SK-N-MC (cell line): ENCODE results near the gene MAFG.
A peak's percentile ranks its signal among the peaks of the same experiment; 100 is the strongest.

ENCODE experiments used
- DNase-seq: peaks from one replicate; pipeline ENCODE4 v3.0.0-alpha.2; 2011; ENCODE audit warnings: low read depth, low spot score
- H3K27ac ChIP-seq: fragments of 200-600 bp; sonication (generic); 2 replicates; pipeline ENCODE4 v1.5.1; 2016; ENCODE audit warnings: mixed run types
- H3K36me3 ChIP-seq: fragments of 200-600 bp; sonication (generic); 2 replicates; pipeline ENCODE4 v1.6.1; 2017; ENCODE audit warnings: antibody characterized with exemption, low read length, mixed read lengths; ENCODE audit not compliant: insufficient read depth
- H3K4me3 ChIP-seq: fragments of 200-600 bp; sonication (generic); 2 replicates; pipeline ENCODE4 v1.5.1; 2016
- H3K9ac ChIP-seq: fragments of 200-600 bp; sonication (generic); 2 replicates; pipeline ENCODE4 v1.8.0; 2017; ENCODE audit warnings: mixed run types, mixed read lengths; ENCODE audit not compliant: insufficient read length
- H3K9me3 ChIP-seq: fragments of 200-600 bp; sonication (generic); 2 replicates; pipeline ENCODE4 v1.6.1; 2017; ENCODE audit warnings: low read depth, mild to moderate bottlenecking, antibody characterized with exemption, low read length, moderate library complexity, mixed read lengths
- EZH2 ChIP-seq: fragments of 200-600 bp; sonication (generic); IDR thresholded peaks from one replicate; pipeline ENCODE4 v1.6.1; 2017; ENCODE audit warnings: antibody characterized with exemption
- FOXP2 ChIP-seq: optimal IDR thresholded peaks from 2 replicates; pipeline ENCODE3; 2011; ENCODE audit warnings: mild to moderate bottlenecking, moderate library complexity; ENCODE audit not compliant: insufficient read depth; ENCODE audit errors: extremely low read length, control extremely low read depth
- POLR2AphosphoS5 ChIP-seq: IDR thresholded peaks from 2 replicates; pipeline ENCODE4 v1.6.1; 2012; ENCODE audit warnings: mild to moderate bottlenecking, low read depth, low read length, borderline replicate concordance

The MAFG gene

GRCh38 chr17:81929253-81930141 lies 2.0 kb upstream of the MAFG start:
- TF ChIP-seq FOXP2 (no peak), EZH2 (no peak), POLR2AphosphoS5 (no peak)
- H3K27ac ChIP-seq, result no peak overlapping the region
- H3K4me3 ChIP-seq, result peak overlapping the region; percentile 93
- H3K9me3 ChIP-seq, result no peaks in the 10 kb centered on the region
- no peak for DNase-seq
- no peak overlapping the region for H3K9ac ChIP-seq
- H3K36me3 ChIP-seq, result no peaks in the 10 kb centered on the region; the same call in 1 of the 2 replicates

GRCh38 chr17:81928544-81929252 lies 1.2 kb upstream of the MAFG start:
- Histone ChIP-seq H3K36me3 (no peaks in the 10 kb centered on the region; the same call in 1 of the 2 replicates), H3K27ac (peak overlapping the region; percentile 13; the same call in 1 of the 2 replicates), H3K9me3 (no peaks in the 10 kb centered on the region), H3K9ac (peak overlapping the region; percentile 69), H3K4me3 (peak overlapping the region; percentile 93)
- TF ChIP-seq POLR2AphosphoS5 (0 out of 2 replicates have a peak, but pooled peaks have one; percentile 34), FOXP2 (no peak)
- DNase-seq, result no peak

- Histone ChIP-seq H3K9ac (peak overlapping the region; percentile 88), H3K4me3 (peak overlapping the region; percentile 90), H3K9me3 (no peaks in the 10 kb centered on the region), H3K36me3 (peaks cover 1% of the 10 kb centered on the region; the same call in 1 of the 2 replicates), H3K27ac (peak overlapping the region; percentile 82)
- no peak for DNase-seq
- TF ChIP-seq POLR2AphosphoS5 (no peak), EZH2 (no peak), FOXP2 (no peak)
Observed at GRCh38 chr17:81927152-81927652, 333 bp downstream of the MAFG start.

GRCh38 chr17:81926451-81927151 lies 934 bp downstream of the MAFG start:
- H3K4me3 ChIP-seq, result peak overlapping the region; percentile 90
- TF ChIP-seq POLR2AphosphoS5 (no peak), EZH2 (no peak), FOXP2 (no peak)
- DNase-seq, result no peak

DNA sequence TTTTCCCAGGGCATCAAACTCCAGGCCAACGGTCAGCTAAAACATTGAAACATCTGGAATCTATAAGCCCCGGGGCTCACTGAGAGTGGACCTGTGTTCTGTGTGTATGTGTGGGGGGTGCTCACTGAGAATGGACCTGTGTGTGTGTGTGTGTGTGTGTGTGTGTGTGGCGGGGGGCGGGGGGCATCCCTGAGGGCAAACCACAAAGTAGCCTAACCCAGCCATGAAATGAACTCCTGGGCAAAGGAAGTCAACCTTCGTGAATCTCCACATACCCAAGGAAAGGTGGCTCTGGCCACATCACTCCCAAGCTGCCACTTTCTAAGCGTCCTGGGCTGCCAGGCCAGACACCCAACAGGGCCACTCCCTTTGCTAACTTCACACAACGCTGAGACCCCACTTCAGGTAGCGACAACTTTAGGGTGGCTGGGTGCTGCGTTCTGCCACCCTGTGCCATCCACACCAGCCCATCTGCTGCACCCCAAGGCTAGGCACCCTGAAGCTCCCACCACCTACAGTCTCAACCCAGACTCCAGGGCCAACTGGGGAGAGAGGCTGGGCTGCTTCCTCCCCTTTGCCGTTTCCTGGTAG lies 1.6 kb downstream of the MAFG start:
- no peak for DNase-seq
- peak overlapping the region; percentile 82; the same call in 1 of the 2 replicates for H3K27ac ChIP-seq

More at GRCh38 chr17:81926451-81927151, 934 bp downstream of the MAFG start:
- Histone ChIP-seq H3K9me3 (no peaks in the 10 kb centered on the region), H3K9ac (peak overlapping the region; percentile 88), H3K36me3 (peaks cover 6% of the 10 kb centered on the region; the same call in 1 of the 2 replicates), H3K27ac (peak overlapping the region; percentile 82)

DNA sequence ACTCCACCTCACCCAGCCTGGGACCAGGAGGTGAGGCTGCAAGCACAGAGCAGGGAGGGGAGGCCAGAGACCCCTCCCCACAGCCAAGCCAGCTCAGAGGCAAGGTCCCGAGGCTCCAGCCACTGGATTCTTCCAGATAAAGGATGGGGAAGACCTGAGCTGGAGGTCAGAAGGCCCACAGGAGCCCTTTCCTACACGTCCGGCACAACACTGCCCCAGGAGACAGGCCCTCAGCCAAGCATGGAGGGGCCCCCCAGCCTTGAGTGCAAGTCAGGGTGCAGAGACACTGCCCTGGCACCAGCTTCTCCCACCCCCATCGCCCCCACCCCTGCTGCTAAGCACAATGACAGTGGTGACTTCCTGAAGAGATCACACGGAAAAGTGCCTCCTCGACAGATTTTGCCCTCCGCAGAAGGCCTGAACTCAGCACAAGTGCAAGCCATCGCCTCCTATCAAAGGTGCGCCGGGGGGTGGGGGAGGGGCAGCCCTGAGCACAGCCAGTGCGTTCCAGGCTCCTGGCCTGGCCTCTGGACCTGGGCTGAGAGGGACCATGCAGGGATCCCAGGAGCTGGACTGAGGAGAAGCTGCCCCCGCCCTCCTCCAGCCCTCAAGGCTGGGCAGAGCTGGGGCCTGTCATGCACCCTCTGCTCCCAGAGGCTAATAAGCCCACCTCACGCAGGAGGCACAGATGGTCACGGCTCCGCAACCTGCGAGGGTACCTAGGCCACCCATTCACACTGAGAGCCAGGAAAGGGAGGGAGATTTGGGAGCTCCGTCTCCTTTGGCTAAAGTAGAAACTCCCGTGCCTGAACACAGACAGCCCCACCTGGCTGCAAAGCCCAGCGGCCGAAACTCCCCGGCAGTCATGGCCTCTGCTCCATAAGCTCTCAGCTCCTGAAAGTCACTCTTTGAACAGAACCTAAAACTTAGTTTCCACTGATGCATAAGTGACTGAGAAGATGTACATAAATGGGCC lies 2.7 kb downstream of the MAFG start:
- H3K9ac ChIP-seq, result peak overlapping the region; percentile 28

More for the DNA sequence above, 1.6 kb downstream of the MAFG start:
- peak overlapping the region; percentile 88 for H3K9ac ChIP-seq
- H3K9me3 ChIP-seq, result no peaks in the 10 kb centered on the region
- H3K4me3 ChIP-seq, result peak overlapping the region; percentile 90
- peaks cover 9% of the 10 kb centered on the region; the same call in 1 of the 2 replicates for H3K36me3 ChIP-seq
- TF ChIP-seq EZH2 (no peak), FOXP2 (no peak), POLR2AphosphoS5 (no peak)

More for the DNA sequence above, 2.7 kb downstream of the MAFG start:
- peak overlapping the region; percentile 60 for H3K4me3 ChIP-seq
- H3K9me3 ChIP-seq, result no peaks in the 10 kb centered on the region
- no peak for DNase-seq
- peaks cover 11% of the 10 kb centered on the region; the same call in 1 of the 2 replicates for H3K36me3 ChIP-seq
- no peak overlapping the region; the same call in 1 of the 2 replicates for H3K27ac ChIP-seq
- TF ChIP-seq FOXP2 (no peak), EZH2 (no peak), POLR2AphosphoS5 (no peak; the same call in 1 of the 2 replicates)
